ENCODE results near the gene PCNA. TPM values are rescaled to one million over a fixed set of nuclear protein-coding genes. Genes with fewer than 3 reads are reported as not detected.
A peak's percentile ranks its signal among the peaks of the same experiment; 100 is the strongest.

PCNA gene
- total and polyA plus RNA-seq, 10 of the 15 experiments (the other 5 are each of a cell fraction or from before 2014, with no cell fraction given) = 389 to 694 (median 540) TPM

DNA sequence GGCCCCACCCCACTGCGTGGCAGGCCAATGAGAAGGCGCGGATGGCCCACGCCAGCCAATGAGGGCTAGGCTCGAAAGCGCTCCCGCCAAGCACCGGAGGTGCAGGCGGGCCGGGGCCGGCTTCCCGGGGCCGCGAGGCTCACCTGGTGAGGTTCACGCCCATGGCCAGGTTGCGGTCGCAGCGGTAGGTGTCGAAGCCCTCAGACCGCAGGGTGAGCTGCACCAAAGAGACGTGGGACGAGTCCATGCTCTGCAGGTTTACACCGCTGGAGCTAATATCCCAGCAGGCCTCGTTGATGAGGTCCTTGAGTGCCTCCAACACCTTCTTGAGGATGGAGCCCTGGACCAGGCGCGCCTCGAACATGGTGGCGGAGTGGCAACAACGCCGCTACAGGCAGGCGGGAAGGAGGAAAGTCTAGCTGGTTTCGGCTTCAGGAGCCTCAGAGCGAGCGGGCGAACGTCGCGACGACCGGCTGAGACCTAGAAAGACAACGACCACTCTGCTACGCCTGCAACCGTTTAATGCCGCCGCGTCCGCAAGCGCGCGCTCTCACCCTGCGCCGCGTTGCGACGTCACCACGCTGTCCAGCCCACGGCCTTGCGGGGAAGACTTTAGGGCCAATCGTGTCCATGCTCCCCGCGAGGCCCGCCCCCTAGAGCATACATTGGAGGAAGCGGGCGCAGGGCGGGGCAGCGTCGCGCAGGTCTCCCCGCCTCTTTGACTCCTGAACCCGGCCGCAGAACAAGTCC is at the start of gene PCNA (continued):
- TF ChIP-seq ZBTB33 (IDR thresholded peaks at IDR 0.05) = no peak
- TF ChIP-seq NBN (IDR thresholded peaks at IDR 0.05) = peak; percentile 67; the same call in 1 of the 2 replicates
- TF ChIP-seq NFYB (IDR thresholded peaks at IDR 0.05; ENCODE audit: insufficient read depth, low read depth, low read length) = peak; percentile 89
- TF ChIP-seq KAT2A (conservative IDR thresholded peaks at IDR 0.05; ENCODE audit: control insufficient read depth, low read depth, low read length) = no peak
- TF ChIP-seq POU2F2 (IDR thresholded peaks at IDR 0.05; ENCODE audit: borderline replicate concordance, low read depth, low read length) = no peak; the same call in 1 of the 3 replicates
- peak; percentile 95 for TF ChIP-seq LARP7 (IDR thresholded peaks at IDR 0.05)
- peak; percentile 17; the same call in 1 of the 2 replicates for TF ChIP-seq CBX5 (IDR thresholded peaks at IDR 0.05; ENCODE audit: low read depth)
- TF ChIP-seq CREB1 (IDR thresholded peaks at IDR 0.05; ENCODE audit: low read depth) = peak; percentile 96
- 0 out of 2 replicates have a peak, but pooled peaks have one; percentile 82 for TF ChIP-seq RB1 (IDR thresholded peaks at IDR 0.05; ENCODE audit: borderline replicate concordance)
- TF ChIP-seq HDAC2 (IDR thresholded peaks at IDR 0.05) = peak; percentile 81; the same call in 1 of the 2 replicates
- TF ChIP-seq, protein P1, sequence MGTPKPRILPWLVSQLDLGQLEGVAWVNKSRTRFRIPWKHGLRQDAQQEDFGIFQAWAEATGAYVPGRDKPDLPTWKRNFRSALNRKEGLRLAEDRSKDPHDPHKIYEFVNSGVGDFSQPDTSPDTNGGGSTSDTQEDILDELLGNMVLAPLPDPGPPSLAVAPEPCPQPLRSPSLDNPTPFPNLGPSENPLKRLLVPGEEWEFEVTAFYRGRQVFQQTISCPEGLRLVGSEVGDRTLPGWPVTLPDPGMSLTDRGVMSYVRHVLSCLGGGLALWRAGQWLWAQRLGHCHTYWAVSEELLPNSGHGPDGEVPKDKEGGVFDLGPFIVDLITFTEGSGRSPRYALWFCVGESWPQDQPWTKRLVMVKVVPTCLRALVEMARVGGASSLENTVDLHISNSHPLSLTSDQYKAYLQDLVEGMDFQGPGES (IDR thresholded peaks at IDR 0.05) = 0 out of 2 replicates have a peak, but pooled peaks have one; percentile 52
- TF ChIP-seq RBBP5 (conservative IDR thresholded peaks at IDR 0.05) = no peak
- TF ChIP-seq SMAD1 (IDR thresholded peaks at IDR 0.05; ENCODE audit: low read depth, partially characterized antibody) = peak; percentile 77
- 0 out of 2 replicates have a peak, but pooled peaks have one; percentile 14 for TF ChIP-seq JUND (IDR thresholded peaks at IDR 0.05; ENCODE audit: low read depth, low read length)
- TF ChIP-seq MYC (IDR thresholded peaks at IDR 0.05; ENCODE audit: insufficient read depth, insufficient read length, insufficient replicate concordance, low read length, severe bottlenecking) = peak; percentile 76
- TF ChIP-seq FOXM1 (IDR thresholded peaks at IDR 0.05; ENCODE audit: low read depth, low read length) = 0 out of 2 replicates have a peak, but pooled peaks have one; percentile 18
- TF ChIP-seq, protein P2, sequence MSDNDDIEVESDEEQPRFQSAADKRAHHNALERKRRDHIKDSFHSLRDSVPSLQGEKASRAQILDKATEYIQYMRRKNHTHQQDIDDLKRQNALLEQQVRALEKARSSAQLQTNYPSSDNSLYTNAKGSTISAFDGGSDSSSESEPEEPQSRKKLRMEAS (IDR thresholded peaks at IDR 0.05; ENCODE audit: low read depth, low read length) = peak; percentile 84
- TF ChIP-seq MLLT1 (IDR thresholded peaks at IDR 0.05) = peak; percentile 89
- TF ChIP-seq EZH2 (IDR thresholded peaks at IDR 0.05; ENCODE audit: borderline replicate concordance, control insufficient read depth, low read depth, low read length) = no peak
- TF ChIP-seq ASH2L (IDR thresholded peaks at IDR 0.05; ENCODE audit: borderline replicate concordance, low read depth) = peak; percentile 80; the same call in 1 of the 2 replicates
- peak; percentile 56; the same call in 1 of the 2 replicates for TF ChIP-seq NR2F1 (conservative IDR thresholded peaks at IDR 0.05)
- TF ChIP-seq POLR2A (IDR thresholded peaks at IDR 0.05; ENCODE audit: low read depth, low read length) = peak; percentile 98
- peak; percentile 86; the same call in 1 of the 2 replicates for TF ChIP-seq CBFB (IDR thresholded peaks at IDR 0.05; ENCODE audit: low read depth)
- no peak for TF ChIP-seq ZNF24 (IDR thresholded peaks at IDR 0.05)
- no peak for TF ChIP-seq ZNF384 (IDR thresholded peaks at IDR 0.05; ENCODE audit: borderline replicate concordance, low read depth, low read length)
- peak; percentile 62 for TF ChIP-seq NR2C1 (IDR thresholded peaks at IDR 0.05)
- no peak for TF ChIP-seq TARDBP (IDR thresholded peaks at IDR 0.05; ENCODE audit: borderline replicate concordance)
- no peak for TF ChIP-seq SREBF1 (IDR thresholded peaks at IDR 0.05; ENCODE audit: low read length)
